NCI-H1417 (cell line): Measurements from ENCODE around the gene SSBP1.

Source experiments
- DNase-seq, 3 experiments: peaks; one replicate each; lab custom pipeline; 2025; lab: John Stamatoyannopoulos, UW

Gene SSBP1

DNA sequence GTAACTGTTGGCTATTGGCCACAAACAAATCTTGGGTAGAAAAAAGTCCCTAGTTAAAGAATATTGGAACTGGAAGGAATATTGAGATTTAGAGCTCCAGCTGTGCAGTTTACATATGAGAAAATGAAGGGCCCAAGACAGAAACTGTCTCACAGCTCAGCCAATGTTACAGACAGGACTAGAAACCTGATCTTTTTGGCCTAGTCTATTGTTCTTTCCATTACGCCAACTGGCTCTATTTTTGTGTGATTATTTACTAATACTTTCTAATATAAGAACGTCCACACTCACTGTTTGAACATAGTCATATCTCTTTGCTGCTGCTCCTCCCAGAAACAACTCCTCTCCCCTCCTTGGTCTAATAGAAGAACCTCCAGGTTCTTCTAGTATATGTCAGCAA lies 28.8 kb upstream of the SSBP1 start:
- no peak for DNase-seq

GRCh38 chr7:141709749-141710148 lies 28.4 kb upstream of the SSBP1 start:
- peak in 2 of 3 experiments; percentile 58 to 88 for DNase-seq

GRCh38 chr7:141710301-141710700 lies 27.9 kb upstream of the SSBP1 start:
- DNase-seq, result no peak

DNA sequence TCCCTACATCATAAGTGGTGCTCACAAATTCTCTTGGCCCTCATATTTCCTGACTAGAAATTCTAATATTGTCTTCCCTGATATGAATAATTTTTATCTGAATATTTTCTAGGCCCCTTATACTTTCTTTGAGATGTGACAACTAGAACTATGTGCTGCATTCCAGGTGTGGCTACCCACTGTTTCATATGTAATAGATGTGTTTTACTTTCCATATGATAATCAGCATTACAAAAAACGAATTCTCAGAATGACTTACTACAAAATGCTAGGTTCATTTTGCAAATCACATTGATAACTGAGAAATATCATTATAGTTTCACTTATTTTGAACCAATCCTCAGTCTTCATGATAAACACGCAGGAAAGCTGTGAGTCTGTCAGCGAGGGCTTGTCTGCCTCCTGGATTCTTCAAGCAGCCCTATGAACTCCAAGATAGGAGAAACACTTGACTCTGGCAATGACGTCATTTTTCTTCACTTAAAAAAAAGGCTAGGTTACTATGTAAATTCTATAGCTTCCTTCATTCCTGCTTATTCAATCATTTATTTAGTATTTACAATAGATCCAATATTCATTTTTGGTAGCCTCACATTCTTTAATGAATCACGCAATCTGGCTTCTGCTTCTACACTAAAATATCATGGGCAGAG lies 25.4 kb upstream of the SSBP1 start:
- DNase-seq, result no peak

DNA sequence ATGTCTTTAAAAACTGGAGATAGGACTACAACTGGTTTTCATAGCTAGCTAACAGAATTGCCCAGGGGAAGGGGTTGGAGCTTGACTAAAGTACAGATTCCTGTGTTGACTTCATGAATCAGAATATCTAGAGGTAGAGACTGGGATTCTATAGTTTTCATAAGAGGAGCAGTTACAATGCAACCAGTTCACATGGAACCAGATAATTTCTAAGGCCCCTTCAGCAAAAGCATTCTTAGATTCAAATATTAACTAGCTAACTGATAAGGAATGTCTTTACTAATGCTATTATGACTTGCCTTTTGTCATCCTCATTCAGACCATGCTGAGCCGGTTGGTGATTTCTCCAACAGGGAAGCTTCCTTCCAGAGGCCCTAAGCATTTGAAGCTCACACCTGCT lies 24.3 kb upstream of the SSBP1 start:
- no peak for DNase-seq

DNA sequence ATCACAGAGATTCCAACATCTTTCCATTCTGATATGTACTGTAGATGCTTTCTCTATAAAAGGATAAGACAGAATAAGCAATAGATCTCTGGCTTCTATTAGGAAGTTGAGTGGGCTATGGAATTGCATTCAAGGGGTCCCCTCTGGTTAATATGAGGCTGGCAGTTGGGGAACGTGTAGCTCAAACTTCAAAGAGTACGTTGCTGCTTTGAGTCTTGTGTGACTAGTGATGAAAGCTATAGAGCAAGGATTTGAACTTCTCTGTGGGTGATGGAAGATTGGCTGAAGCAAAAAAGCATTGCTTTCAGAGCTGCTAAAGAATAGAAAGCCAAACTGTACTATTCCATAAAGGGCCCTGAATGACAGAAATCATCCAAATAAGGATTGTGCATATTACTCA lies 23.6 kb upstream of the SSBP1 start:
- DNase-seq, result no peak

DNA sequence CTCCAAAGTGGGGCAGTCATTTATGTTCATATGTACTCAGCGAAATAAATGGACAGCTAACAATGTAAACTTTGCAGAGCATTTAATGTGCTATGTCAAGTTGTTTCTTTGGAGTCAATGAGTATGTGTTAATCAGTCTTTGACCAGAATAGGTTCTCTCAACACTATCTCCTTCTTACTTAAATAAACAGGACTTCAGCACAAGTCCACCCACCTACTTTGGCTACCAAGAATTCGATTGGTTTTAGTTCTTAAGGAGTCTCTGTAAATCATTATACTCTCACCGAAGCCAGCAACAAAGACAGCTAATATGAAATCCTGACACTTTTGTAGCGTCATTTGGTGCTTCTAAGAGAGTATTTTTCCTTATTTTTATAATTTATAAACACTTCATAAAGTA lies 23.1 kb upstream of the SSBP1 start:
- no peak for DNase-seq

- DNase-seq, result no peak
Measured at GRCh38 chr7:141715794-141716689, 22.1 kb upstream of the SSBP1 start.

DNA sequence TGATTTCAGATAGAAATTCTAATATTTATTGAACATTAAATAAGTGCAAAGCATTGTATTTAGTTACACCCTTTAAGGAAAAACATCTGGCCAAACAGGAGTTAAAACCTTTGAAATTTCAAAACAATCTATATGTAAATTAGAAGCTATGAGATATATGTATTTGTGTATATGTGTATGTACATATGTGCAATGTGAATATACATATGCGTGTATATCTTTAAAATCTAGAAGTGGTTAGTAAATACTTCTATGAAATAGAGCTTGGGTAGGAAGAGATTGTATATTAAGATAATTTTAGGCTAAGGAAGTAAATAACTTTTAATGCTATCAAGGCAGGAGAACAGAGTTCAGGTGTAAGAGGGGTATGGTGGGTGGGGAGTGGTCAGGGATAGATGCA lies 20.7 kb upstream of the SSBP1 start:
- DNase-seq, result no peak

DNA sequence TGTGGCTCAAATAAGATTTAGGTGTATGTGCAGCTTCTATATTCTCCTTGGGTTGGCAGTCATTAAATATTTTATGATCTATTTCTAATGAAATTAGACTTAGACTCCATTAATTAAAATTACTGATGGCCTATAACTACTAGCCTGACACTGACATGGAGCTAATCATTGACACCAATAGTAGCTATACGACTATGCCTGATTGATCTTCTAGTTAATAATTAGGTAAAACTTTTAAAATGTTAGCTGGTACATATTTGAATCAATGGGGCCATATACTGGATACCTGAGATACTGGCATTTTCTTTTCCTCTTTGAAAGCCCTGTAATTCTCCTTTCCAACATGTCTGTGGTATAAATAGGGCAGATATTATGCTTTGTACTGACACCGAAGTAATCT lies 15.6 kb upstream of the SSBP1 start:
- DNase-seq, result no peak

DNA sequence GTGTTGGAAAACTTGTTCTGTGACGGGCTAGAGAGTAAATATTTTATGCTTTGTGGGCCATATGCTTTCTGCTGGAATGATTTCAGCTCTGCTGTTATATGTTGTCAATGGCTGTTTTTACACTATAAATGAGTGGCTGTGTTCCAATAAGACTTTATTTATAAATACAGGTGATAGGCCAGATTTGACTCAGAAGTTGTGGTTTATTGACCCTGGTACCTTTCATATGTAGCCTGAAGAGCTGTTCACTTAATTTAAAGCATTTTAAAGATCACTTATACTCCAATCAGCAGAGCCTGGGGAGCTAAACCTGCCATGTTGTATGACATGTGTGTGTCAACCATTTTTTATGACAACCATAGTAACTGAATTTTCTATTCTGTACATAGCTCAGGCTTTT lies 9.1 kb upstream of the SSBP1 start:
- no peak for DNase-seq

DNA sequence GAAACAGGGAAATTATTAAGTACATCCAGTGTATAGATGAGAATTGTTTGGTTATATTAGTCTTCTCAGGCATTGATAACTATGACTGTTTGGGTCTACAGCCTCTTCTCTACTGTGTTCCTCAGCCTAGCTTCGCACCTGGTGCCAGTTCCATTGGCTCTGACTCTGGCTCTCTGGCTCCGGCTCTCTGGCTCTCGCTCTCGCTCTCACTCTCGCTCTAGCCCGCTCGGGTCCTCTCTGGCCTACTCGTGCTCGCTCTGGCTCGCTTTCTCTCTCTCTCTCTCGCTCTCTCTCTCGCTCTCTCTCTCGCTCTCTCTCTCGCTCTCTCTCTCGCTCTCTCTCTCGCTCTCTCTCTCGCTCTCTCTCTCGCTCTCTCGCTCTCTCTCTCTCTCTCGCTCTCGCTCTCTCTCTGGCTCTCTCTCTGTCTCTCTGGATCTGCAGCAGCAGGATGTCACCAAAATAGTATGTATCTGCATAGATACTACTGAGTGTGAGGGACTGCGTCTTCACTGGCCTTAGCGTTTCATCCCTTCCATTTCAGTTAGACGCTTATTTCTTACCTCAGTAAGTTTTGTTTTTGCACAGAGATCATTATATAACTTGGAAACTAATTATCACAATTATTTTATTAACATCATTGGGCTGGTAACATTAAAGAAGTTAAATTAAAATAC lies 6.5 kb upstream of the SSBP1 start:
- no peak for DNase-seq

- peak in 2 of 3 experiments; percentile 52 to 78 for DNase-seq
Measured at GRCh38 chr7:141737118-141737835, 881 bp upstream of the SSBP1 start.

DNA sequence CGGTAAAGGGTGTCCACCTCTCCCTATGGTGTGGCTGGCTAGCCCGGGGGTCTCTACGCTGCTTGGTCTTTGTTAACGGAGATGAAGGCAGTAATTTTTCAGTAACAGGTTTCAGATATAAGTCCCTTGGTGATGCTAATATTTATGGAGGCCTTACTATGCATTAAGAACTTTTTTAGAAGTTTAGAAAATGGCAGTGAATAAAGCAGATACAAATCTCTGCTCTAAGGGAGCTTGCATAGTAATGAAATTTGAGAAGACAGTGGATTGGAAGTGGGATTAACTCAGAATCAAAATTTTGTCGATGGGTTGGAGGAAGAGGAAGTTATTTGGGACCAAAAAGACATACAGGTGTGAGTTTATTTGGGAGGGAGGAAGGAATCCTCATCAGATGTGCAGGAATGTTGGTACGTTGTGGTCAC lies 445 bp downstream of the SSBP1 start:
- DNase-seq, result no peak

DNA sequence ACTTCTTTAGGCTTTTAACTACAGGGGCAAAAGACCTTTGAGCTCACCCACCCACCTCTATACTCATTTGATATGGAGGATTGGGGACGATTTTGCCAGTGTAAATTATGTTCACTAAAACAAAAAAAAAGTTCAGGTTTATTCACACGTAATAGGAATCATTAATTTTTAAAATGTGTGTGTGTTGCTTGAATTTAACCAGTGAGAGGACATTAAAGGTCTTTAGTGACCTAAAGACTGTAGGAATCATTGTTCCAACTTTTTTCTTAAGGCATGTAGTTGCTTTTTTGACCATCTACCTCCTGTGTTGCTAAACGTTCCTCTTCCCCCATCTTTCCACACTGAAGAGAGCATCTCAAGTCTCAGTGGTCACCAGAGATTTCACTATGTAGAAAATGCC lies 1.1 kb downstream of the SSBP1 start:
- DNase-seq, result no peak

- DNase-seq, result no peak
Measured at GRCh38 chr7:141742229-141742628, 4.1 kb downstream of the SSBP1 start.

DNA sequence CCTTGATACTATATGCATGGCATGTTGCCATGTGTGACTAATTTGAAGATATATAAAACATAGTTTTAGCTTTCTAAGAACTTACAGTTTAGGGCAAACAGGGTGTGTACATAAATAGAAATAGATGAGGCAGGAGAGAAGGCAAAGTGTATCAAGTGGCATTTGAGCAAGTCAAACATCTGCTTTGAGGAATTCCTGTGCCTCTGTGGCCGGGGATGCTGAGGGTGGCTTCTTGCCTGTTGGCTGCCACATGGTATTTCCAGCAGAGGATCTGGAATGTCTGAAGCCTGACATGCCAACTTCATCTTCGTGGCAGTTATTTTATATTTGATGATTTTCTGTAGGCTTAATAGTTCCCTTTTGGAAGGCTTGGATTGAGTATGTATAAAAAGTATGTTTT lies 6.0 kb downstream of the SSBP1 start:
- no peak for DNase-seq

- DNase-seq, result no peak
Measured at GRCh38 chr7:141748396-141748795, 10.2 kb downstream of the SSBP1 start.

- DNase-seq, result peak in 1 of 3 experiments; percentile 15
Measured at GRCh38 chr7:141751904-141752303, 13.7 kb downstream of the SSBP1 start.

DNA sequence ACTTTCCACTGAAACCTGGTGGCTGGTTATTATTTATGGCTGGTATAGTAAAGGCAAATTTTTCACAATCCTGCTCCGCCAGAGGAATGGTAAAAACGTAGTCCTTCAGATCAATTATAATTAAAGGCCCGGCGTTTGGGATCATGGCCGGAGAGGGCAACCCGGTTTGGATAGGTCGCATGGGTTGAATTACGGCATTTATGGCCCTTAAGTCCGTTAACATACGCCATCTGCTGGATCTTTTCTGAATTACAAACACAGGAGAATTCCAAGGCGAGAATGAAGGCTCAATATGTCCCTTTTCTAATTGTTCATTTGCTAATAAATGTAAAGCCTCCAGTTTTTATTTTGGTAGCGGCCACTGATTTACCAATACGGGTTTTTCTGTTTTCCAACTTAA lies 14.5 kb downstream of the SSBP1 start:
- DNase-seq, result no peak

- peak; percentile 8 to 56 (median 13) for DNase-seq
Measured at GRCh38 chr7:141754939-141755338, 16.8 kb downstream of the SSBP1 start.

GRCh38 chr7:141763797-141764196 lies 25.6 kb downstream of the SSBP1 start, which contains the start of gene TAS2R3:
TAS2R3 (plus strand) TSS chr7:141764097; CDS start chr7:141764159, 62 bp downstream.
- no peak for DNase-seq
